ENCODE data around the gene TEAD4. TPM values are rescaled to one million over a fixed set of nuclear protein-coding genes. Genes with fewer than 3 reads are reported as not detected.

Gene TEAD4
- total and polyA plus RNA-seq, 3 donors from 2014 or later, result 9.7 to 16.1 (median 10.9) TPM

- no peak overlapping the region for H3K4me3 ChIP-seq
- no peaks in the 10 kb centered on the region for H3K9me3 ChIP-seq
- intact Hi-C loops (cut with DNase I; ENCODE audit: low total_unique reads), result no loop called here
- no peaks in the 10 kb centered on the region for H3K27me3 ChIP-seq
- H3K27ac ChIP-seq, result no peak overlapping the region
- no peak for DNase-seq
- TF ChIP-seq POLR2A (IDR thresholded peaks at IDR 0.05), result no peak
- TF ChIP-seq CTCF (IDR thresholded peaks at IDR 0.05), result no peak
- no peaks in the 10 kb centered on the region for H3K36me3 ChIP-seq (ENCODE audit: low read depth, missing control alignments)
- WGBS, 2 donors, result 82 to 83% methylated on average over 4 of the region's 4 CpGs
- peaks cover 4% of the 10 kb centered on the region for H3K4me1 ChIP-seq
These were observed 127.0 kb downstream of the TEAD4 start for GRCh38 chr12:3086211-3086610.

GRCh38 chr12:3086729-3087323 is 127.6 kb downstream of the TEAD4 start:
- H3K36me3 ChIP-seq (ENCODE audit: low read depth, missing control alignments), result no peaks in the 10 kb centered on the region
- intact Hi-C loops (cut with DNase I; ENCODE audit: low total_unique reads), result no loop called here
- no peak overlapping the region for H3K27ac ChIP-seq
- WGBS, 2 donors, result 92 to 96% methylated on average over 9 of the region's 9 CpGs
- no peak for DNase-seq
- TF ChIP-seq CTCF (IDR thresholded peaks at IDR 0.05), result no peak
- TF ChIP-seq POLR2A (IDR thresholded peaks at IDR 0.05), result no peak
- no peaks in the 10 kb centered on the region for H3K9me3 ChIP-seq
- H3K4me3 ChIP-seq, result no peak overlapping the region
- H3K27me3 ChIP-seq, result no peaks in the 10 kb centered on the region
- peaks cover 10% of the 10 kb centered on the region for H3K4me1 ChIP-seq

- no peaks in the 10 kb centered on the region for H3K27me3 ChIP-seq
- no peak for TF ChIP-seq CTCF (IDR thresholded peaks at IDR 0.05)
- no peak for TF ChIP-seq POLR2A (IDR thresholded peaks at IDR 0.05)
- no peaks in the 10 kb centered on the region for H3K9me3 ChIP-seq
- no peak overlapping the region for H3K27ac ChIP-seq
- H3K4me3 ChIP-seq, result no peak overlapping the region
- DNase-seq, result no peak
- intact Hi-C loops (cut with DNase I; ENCODE audit: low total_unique reads), result no loop called here
- 84 to 90% methylated on average over 9 to 11 of the region's 11 CpGs for WGBS, 2 donors
- peaks cover 16% of the 10 kb centered on the region for H3K4me1 ChIP-seq
- H3K36me3 ChIP-seq (ENCODE audit: low read depth, missing control alignments), result no peaks in the 10 kb centered on the region
These were observed 128.8 kb downstream of the TEAD4 start for GRCh38 chr12:3087758-3088650.

GRCh38 chr12:3089588-3089987 is 130.4 kb downstream of the TEAD4 start:
- intact Hi-C loops (cut with DNase I; ENCODE audit: low total_unique reads), result no loop called here
- no peaks in the 10 kb centered on the region for H3K27me3 ChIP-seq
- peaks cover 16% of the 10 kb centered on the region for H3K4me1 ChIP-seq
- no peaks in the 10 kb centered on the region for H3K36me3 ChIP-seq (ENCODE audit: low read depth, missing control alignments)
- H3K27ac ChIP-seq, result no peak overlapping the region
- DNase-seq, result no peak
- 91 to 98% methylated on average over 5 of the region's 5 CpGs for WGBS, 2 donors
- TF ChIP-seq POLR2A (IDR thresholded peaks at IDR 0.05) (no peak), CTCF (IDR thresholded peaks at IDR 0.05) (no peak)
- no peak overlapping the region for H3K4me3 ChIP-seq
- H3K9me3 ChIP-seq, result no peaks in the 10 kb centered on the region

Small RNAs within 50 kb of the gene (small RNA-seq; reads per million reads assigned to genes)
- 0 reads per million in 2 donors for gene RNU6-1315P

Other genes with a start within 250 kb of the TEAD4 start
- 10 to 100 TPM; 64.2 to 74.9 TPM for gene FKBP4, start 164.4 kb upstream of the TEAD4 start, total RNA-seq
- 154 TPM for gene FKBP4, start 164.4 kb upstream of the TEAD4 start, polyA plus RNA-seq (ENCODE audit: insufficient read depth, low read depth, low replicate concordance)
- gene ITFG2, start 146.7 kb upstream of the TEAD4 start, total RNA-seq, result 10 to 100 TPM; 54.1 to 69.4 TPM
- 32.6 TPM for gene ITFG2, start 146.7 kb upstream of the TEAD4 start, polyA plus RNA-seq (ENCODE audit: insufficient read depth, low read depth, low replicate concordance)
- gene NRIP2, start 124.4 kb upstream of the TEAD4 start, total RNA-seq, result 10 to 100 TPM in 1 of 2 donors, 1 to 10 TPM in 1; 2.6 to 10.6 TPM
- 2.8 TPM for gene NRIP2, start 124.4 kb upstream of the TEAD4 start, polyA plus RNA-seq (ENCODE audit: insufficient read depth, low read depth, low replicate concordance)
- gene TEX52, start 102.4 kb upstream of the TEAD4 start, total RNA-seq, result 1 to 10 TPM in 1 of 2 donors, under 1 TPM in 1; 0.81 to 4.7 TPM
- gene TEX52, start 102.4 kb upstream of the TEAD4 start, polyA plus RNA-seq (ENCODE audit: insufficient read depth, low read depth, low replicate concordance), result 11.4 TPM
- gene FOXM1, start 82.2 kb upstream of the TEAD4 start, total RNA-seq, result 10 to 100 TPM; 18.1 to 32.3 TPM
- gene FOXM1, start 82.2 kb upstream of the TEAD4 start, polyA plus RNA-seq (ENCODE audit: insufficient read depth, low read depth, low replicate concordance), result 59.7 TPM
- 10 to 100 TPM; 21.6 to 22.8 TPM for gene RHNO1, start 82.2 kb upstream of the TEAD4 start, total RNA-seq
- 26.1 TPM for gene RHNO1, start 82.2 kb upstream of the TEAD4 start, polyA plus RNA-seq (ENCODE audit: insufficient read depth, low read depth, low replicate concordance)
- 10 to 100 TPM; 20.5 to 26.5 TPM for gene TULP3, start 68.5 kb upstream of the TEAD4 start, total RNA-seq
- gene TULP3, start 68.5 kb upstream of the TEAD4 start, polyA plus RNA-seq (ENCODE audit: insufficient read depth, low read depth, low replicate concordance), result 29.2 TPM
- gene TSPAN9, start 118.0 kb downstream of the TEAD4 start, total RNA-seq, result 10 to 100 TPM; 19.8 to 23.5 TPM
- gene TSPAN9, start 118.0 kb downstream of the TEAD4 start, polyA plus RNA-seq (ENCODE audit: insufficient read depth, low read depth, low replicate concordance), result 14.2 TPM